ENCODE data around the gene LGALS7. TPM values are rescaled to one million over a fixed set of nuclear protein-coding genes. Genes with fewer than 3 reads are reported as not detected.
"Not testable (repeated sequence)": the region's sequence is repeated elsewhere in the genome, so short reads cannot be mapped to it uniquely, and the experiment has no call there.

Gene LGALS7
- total RNA-seq, 1 donor from 2014 or later: not detected

DNA sequence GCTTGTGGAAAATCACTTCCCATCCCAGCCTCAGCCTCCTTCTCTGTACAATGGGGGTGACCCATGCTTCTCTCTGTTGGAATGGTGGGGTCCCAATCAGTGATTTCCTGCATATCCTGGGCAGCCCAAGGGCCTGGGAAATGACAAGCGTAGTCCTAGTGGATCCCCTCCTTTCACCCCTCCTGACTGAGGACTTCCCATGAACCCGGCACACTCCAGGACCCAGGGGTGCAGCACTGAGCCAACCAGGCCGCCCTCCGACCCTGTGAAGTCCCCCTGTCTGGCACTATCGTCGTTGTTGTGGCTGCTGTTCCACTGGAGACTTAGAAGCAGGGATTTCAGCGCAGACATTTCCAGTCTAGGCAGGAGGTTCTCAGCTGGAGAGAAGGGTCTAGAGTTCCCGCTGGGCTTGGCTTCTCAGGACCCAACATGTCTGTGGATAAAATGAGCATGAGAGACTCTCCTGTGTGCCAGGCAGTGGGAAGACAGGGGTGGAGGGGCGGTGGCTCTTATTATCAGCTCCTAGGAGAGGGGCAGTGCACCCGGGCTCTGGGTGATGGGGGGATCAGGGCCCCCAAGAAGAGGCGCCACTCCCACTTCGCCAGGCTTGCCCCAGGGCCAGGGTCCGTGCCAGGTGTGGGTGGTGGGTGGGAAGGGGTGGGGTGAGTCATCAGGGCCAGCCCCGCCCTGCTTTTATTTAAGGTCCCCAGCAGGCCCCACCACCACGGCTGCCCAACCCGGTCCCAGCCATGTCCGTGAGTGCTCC, 15.3 kb upstream of the LGALS7 start, which contains the start of gene LGALS7B:
LGALS7B (plus strand) TSS at position 723 of the 766 bp plus-strand sequence; CDS start at position 750, 27 bp downstream.
- Histone ChIP-seq H3K4me1 (peaks cover 13% of the 10 kb centered on the region), H3K27ac (no peak within 1 kb of the TSS), H3K36me3 (no peaks in the 10 kb centered on the region), H3K4me3 (no peak within 1 kb of the TSS), H3K9me3 (no peaks in the 10 kb centered on the region), H3K27me3 (no peaks in the 10 kb centered on the region)
- no peak for DNase-seq
- TF ChIP-seq, protein P1, sequence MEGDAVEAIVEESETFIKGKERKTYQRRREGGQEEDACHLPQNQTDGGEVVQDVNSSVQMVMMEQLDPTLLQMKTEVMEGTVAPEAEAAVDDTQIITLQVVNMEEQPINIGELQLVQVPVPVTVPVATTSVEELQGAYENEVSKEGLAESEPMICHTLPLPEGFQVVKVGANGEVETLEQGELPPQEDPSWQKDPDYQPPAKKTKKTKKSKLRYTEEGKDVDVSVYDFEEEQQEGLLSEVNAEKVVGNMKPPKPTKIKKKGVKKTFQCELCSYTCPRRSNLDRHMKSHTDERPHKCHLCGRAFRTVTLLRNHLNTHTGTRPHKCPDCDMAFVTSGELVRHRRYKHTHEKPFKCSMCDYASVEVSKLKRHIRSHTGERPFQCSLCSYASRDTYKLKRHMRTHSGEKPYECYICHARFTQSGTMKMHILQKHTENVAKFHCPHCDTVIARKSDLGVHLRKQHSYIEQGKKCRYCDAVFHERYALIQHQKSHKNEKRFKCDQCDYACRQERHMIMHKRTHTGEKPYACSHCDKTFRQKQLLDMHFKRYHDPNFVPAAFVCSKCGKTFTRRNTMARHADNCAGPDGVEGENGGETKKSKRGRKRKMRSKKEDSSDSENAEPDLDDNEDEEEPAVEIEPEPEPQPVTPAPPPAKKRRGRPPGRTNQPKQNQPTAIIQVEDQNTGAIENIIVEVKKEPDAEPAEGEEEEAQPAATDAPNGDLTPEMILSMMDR (IDR thresholded peaks at IDR 0.05): no peak
- intact Hi-C loops (cut with DNase I): no loop called here
- ATAC-seq: no peak

DNA sequence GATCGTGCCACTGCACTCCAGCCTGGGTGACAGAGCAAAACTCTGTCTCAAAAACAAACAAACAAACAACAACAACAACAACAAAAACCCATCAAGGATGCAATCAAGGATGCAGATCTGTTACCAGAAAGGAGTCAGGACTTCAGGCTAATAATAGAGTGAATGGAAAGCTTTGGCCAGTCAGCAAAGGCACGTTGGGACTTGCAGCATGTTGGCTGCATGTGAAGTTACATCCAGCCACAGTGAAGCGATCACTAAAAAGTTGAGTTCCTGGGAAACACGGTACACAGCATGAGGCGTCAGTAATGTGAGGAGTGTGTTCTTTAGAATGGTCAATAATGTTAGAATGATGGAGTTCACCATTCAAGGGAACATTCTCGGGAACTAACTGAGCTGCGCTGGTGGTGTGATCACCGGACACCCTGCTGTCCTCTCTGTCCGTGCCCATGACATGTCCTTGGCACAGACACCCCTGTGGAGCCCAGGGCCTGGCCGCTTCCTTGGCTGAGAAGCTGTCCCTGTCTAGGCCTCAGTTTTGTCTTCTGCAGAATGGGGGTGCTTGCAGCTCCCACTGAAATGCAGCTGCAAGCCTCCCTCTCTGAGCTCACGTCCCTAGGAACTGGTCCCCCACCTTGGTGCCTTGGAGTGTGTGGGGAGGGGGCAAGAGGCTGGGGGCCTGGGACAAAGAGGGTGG, 13.4 kb upstream of the LGALS7 start:
- no peak for DNase-seq
- H3K9me3 ChIP-seq: no peaks in the 10 kb centered on the region
- H3K36me3 ChIP-seq: no peaks in the 10 kb centered on the region
- no peak overlapping the region for H3K27ac ChIP-seq
- no peak overlapping the region for H3K4me3 ChIP-seq
- no peaks in the 10 kb centered on the region for H3K4me1 ChIP-seq
- TF ChIP-seq, protein P1 (IDR thresholded peaks at IDR 0.05): no peak
- intact Hi-C loops (cut with DNase I): no loop called here
- no peaks in the 10 kb centered on the region for H3K27me3 ChIP-seq
- ATAC-seq: no peak

DNA sequence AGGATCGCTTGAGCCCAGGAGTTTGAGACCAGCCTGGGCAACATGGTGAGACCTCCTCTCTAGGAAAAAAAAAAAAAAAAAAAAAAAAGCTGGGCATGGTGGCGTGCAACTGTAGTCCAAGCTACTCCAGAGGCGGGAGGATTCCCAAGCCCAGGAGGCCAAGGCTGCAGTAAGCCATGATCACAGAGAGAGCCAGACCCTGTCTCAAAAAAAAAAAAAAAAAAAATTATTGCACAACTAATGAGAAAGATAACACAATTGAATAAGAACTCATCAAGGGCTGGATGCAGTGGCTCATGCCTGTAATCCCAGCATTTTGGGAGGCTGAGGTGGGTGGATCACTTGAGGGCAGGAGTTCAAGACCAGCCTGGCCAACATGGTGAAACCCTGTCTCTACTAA, 12.7 kb upstream of the LGALS7 start:
- H3K27me3 ChIP-seq; intact Hi-C loops (cut with DNase I); H3K9me3 ChIP-seq; ATAC-seq; H3K4me1 ChIP-seq; H3K36me3 ChIP-seq; H3K4me3 ChIP-seq; H3K27ac ChIP-seq; DNase-seq: not testable (repeated sequence)

- no peak for ATAC-seq
- intact Hi-C loops (cut with DNase I): no loop called here
- TF ChIP-seq, protein P1 (IDR thresholded peaks at IDR 0.05): no peak
- Histone ChIP-seq H3K4me1 (no peaks in the 10 kb centered on the region), H3K36me3 (no peaks in the 10 kb centered on the region), H3K9me3 (no peaks in the 10 kb centered on the region), H3K27me3 (no peaks in the 10 kb centered on the region), H3K4me3 (no peak overlapping the region), H3K27ac (no peak overlapping the region)
- DNase-seq: no peak
These were observed 11.9 kb upstream of the LGALS7 start for GRCh38 chr19:38785187-38785699.

DNA sequence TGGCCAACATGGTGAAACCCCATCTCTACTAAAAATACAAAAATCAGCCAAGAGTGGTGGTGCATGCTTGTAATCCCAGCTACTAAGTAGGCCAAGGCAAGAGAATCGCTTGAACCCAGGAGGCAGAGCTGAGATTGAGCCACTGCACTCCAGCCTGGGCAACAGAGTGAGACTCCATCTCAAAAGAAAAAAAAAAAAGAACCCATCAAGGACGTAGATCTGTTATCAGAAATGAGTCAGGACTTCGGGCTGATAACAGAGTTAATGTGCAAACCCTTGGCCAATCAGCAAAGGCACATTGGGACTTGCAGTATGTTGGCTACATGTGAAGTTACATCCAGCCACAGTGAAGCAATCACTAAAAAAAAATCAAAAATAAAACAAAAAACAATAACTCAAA, 10.9 kb upstream of the LGALS7 start:
- Histone ChIP-seq H3K4me3 (no peak overlapping the region), H3K36me3 (no peaks in the 10 kb centered on the region), H3K4me1 (no peaks in the 10 kb centered on the region), H3K9me3 (no peaks in the 10 kb centered on the region), H3K27me3 (no peaks in the 10 kb centered on the region), H3K27ac (no peak overlapping the region)
- DNase-seq (no peak), ATAC-seq (no peak)
- intact Hi-C loops (cut with DNase I): no loop called here
- TF ChIP-seq, protein P1 (IDR thresholded peaks at IDR 0.05): no peak

- H3K9me3 ChIP-seq; DNase-seq; H3K4me1 ChIP-seq; intact Hi-C loops (cut with DNase I); ATAC-seq; H3K27ac ChIP-seq; H3K27me3 ChIP-seq; H3K4me3 ChIP-seq; H3K36me3 ChIP-seq: not testable (repeated sequence)
These were observed 8.9 kb upstream of the LGALS7 start for GRCh38 chr19:38782212-38782611.
